ENCODE data around the gene STK17A.

Gene STK17A

GRCh38 chr7:43542716-43543115 lies 40.2 kb upstream of the STK17A start:
- Histone ChIP-seq H3K4me3 (IDR thresholded peaks at IDR 0.05; ENCODE audit: insufficient read depth, low read depth, low read length) (no peak overlapping the region), H3K9ac (no peak overlapping the region), H3K4me2 (no peak overlapping the region), H4K20me1 (ENCODE audit: insufficient read depth) (no peaks in the 10 kb centered on the region), H3K27ac (no peak overlapping the region), H3K79me2 (ENCODE audit: insufficient read depth, low read depth) (no peaks in the 10 kb centered on the region), H3K36me3 (ENCODE audit: insufficient read depth) (no peaks in the 10 kb centered on the region), H3K4me1 (ENCODE audit: low read depth, poor library complexity, severe bottlenecking) (no peaks in the 10 kb centered on the region), H3K27me3 (ENCODE audit: insufficient read depth, low read depth) (no peaks in the 10 kb centered on the region), H2AFZ (ENCODE audit: low read depth) (no peak overlapping the region)
- no peak for TF ChIP-seq CTCF (conservative IDR thresholded peaks at IDR 0.05; ENCODE audit: low read depth, low read length)

DNA sequence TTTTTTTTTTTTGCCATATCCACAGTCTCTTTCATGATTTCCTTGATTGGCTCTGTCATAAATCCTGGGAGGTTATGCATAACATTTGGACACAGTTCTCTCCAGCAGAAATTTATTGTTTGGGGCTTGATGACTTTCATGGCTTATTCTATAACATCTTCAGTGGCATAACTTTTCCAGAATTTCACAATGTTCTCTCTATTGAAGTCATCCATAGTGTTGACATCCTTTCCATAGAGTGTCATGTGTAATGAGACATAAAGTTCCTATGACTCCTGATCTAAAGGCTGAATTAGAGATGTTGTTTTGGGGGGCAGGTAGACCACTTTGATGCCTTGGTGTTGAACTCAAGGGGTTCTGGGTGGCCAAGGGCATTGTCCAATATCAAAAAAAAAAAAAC lies 36.7 kb upstream of the STK17A start:
- no peak for TF ChIP-seq CTCF (conservative IDR thresholded peaks at IDR 0.05; ENCODE audit: low read depth, low read length)
- no peaks in the 10 kb centered on the region for H3K4me1 ChIP-seq (ENCODE audit: low read depth, poor library complexity, severe bottlenecking)
- no peak overlapping the region for H3K9ac ChIP-seq
- no peak overlapping the region for H2AFZ ChIP-seq (ENCODE audit: low read depth)
- H3K4me3 ChIP-seq (IDR thresholded peaks at IDR 0.05; ENCODE audit: insufficient read depth, low read depth, low read length): no peak overlapping the region
- no peak overlapping the region for H3K4me2 ChIP-seq
- H3K79me2 ChIP-seq (ENCODE audit: insufficient read depth, low read depth): no peaks in the 10 kb centered on the region
- no peaks in the 10 kb centered on the region for H3K36me3 ChIP-seq (ENCODE audit: insufficient read depth)
- H3K27me3 ChIP-seq (ENCODE audit: insufficient read depth, low read depth): no peaks in the 10 kb centered on the region
- H4K20me1 ChIP-seq (ENCODE audit: insufficient read depth): no peaks in the 10 kb centered on the region
- no peak overlapping the region for H3K27ac ChIP-seq

DNA sequence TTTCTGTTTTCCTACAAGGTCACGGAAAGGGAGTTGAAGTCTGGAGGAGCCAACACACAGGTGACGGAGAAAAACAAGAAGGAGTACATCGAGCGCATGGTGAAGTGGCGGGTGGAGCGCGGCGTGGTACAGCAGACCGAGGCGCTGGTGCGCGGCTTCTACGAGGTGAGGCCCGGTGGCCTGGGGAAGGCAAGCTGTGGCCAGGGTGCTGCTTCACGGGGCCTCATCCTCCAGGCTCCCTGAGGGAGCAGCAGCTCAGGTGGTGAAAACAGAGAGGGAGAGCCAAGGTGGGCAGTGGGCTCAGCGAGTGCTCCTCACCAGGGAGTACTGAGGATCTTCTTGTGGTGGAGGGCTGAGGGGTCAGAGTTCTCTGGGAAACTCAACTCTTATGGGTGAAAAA lies 32.5 kb upstream of the STK17A start:
- Histone ChIP-seq H3K4me3 (IDR thresholded peaks at IDR 0.05; ENCODE audit: insufficient read depth, low read depth, low read length) (no peak overlapping the region), H2AFZ (ENCODE audit: low read depth) (no peak overlapping the region), H3K36me3 (ENCODE audit: insufficient read depth) (no peaks in the 10 kb centered on the region), H3K9ac (no peak overlapping the region), H3K27me3 (ENCODE audit: insufficient read depth, low read depth) (no peaks in the 10 kb centered on the region), H3K79me2 (ENCODE audit: insufficient read depth, low read depth) (no peaks in the 10 kb centered on the region), H3K4me2 (no peak overlapping the region), H4K20me1 (ENCODE audit: insufficient read depth) (no peaks in the 10 kb centered on the region), H3K27ac (no peak overlapping the region), H3K4me1 (ENCODE audit: low read depth, poor library complexity, severe bottlenecking) (peaks cover 5% of the 10 kb centered on the region)
- no peak for TF ChIP-seq CTCF (conservative IDR thresholded peaks at IDR 0.05; ENCODE audit: low read depth, low read length)

DNA sequence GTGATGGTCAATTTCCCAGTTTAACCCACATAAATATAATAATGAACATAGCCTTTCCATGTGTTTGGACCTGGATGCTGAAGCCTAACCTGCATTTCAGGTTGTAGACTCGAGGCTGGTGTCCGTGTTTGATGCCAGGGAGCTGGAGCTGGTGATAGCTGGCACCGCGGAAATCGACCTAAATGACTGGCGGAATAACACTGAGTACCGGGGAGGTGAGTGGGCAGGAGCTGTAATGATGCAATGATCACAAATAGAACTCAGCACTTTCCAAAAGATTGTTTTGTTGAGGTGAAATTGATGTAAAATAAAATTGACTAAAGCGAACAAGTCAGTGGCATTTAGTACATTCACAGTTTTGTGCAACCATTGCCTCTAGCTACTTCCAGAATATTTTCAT lies 30.8 kb upstream of the STK17A start:
- Histone ChIP-seq H3K4me2 (no peak overlapping the region), H3K4me1 (ENCODE audit: low read depth, poor library complexity, severe bottlenecking) (peaks cover 5% of the 10 kb centered on the region)
- TF ChIP-seq CTCF (conservative IDR thresholded peaks at IDR 0.05; ENCODE audit: low read depth, low read length): no peak

GRCh38 chr7:43553999-43554398 lies 28.9 kb upstream of the STK17A start:
- Histone ChIP-seq H3K9ac (no peak overlapping the region), H3K27me3 (ENCODE audit: insufficient read depth, low read depth) (no peaks in the 10 kb centered on the region), H3K4me2 (no peak overlapping the region), H3K4me1 (ENCODE audit: low read depth, poor library complexity, severe bottlenecking) (peaks cover 5% of the 10 kb centered on the region), H4K20me1 (ENCODE audit: insufficient read depth) (no peaks in the 10 kb centered on the region), H3K79me2 (ENCODE audit: insufficient read depth, low read depth) (no peaks in the 10 kb centered on the region), H3K4me3 (IDR thresholded peaks at IDR 0.05; ENCODE audit: insufficient read depth, low read depth, low read length) (no peak overlapping the region), H2AFZ (ENCODE audit: low read depth) (no peak overlapping the region), H3K27ac (no peak overlapping the region), H3K36me3 (ENCODE audit: insufficient read depth) (no peaks in the 10 kb centered on the region)
- no peak for TF ChIP-seq CTCF (conservative IDR thresholded peaks at IDR 0.05; ENCODE audit: low read depth, low read length)

More for the DNA sequence above, 30.8 kb upstream of the STK17A start:
- no peaks in the 10 kb centered on the region for H3K79me2 ChIP-seq (ENCODE audit: insufficient read depth, low read depth)
- H3K36me3 ChIP-seq (ENCODE audit: insufficient read depth): no peaks in the 10 kb centered on the region
- H4K20me1 ChIP-seq (ENCODE audit: insufficient read depth): no peaks in the 10 kb centered on the region
- no peak overlapping the region for H3K27ac ChIP-seq
- no peak overlapping the region for H3K9ac ChIP-seq
- no peak overlapping the region for H3K4me3 ChIP-seq (IDR thresholded peaks at IDR 0.05; ENCODE audit: insufficient read depth, low read depth, low read length)
- H2AFZ ChIP-seq (ENCODE audit: low read depth): no peak overlapping the region
- H3K27me3 ChIP-seq (ENCODE audit: insufficient read depth, low read depth): no peaks in the 10 kb centered on the region
